ENCODE measurements around the gene PKP2.

DNA sequence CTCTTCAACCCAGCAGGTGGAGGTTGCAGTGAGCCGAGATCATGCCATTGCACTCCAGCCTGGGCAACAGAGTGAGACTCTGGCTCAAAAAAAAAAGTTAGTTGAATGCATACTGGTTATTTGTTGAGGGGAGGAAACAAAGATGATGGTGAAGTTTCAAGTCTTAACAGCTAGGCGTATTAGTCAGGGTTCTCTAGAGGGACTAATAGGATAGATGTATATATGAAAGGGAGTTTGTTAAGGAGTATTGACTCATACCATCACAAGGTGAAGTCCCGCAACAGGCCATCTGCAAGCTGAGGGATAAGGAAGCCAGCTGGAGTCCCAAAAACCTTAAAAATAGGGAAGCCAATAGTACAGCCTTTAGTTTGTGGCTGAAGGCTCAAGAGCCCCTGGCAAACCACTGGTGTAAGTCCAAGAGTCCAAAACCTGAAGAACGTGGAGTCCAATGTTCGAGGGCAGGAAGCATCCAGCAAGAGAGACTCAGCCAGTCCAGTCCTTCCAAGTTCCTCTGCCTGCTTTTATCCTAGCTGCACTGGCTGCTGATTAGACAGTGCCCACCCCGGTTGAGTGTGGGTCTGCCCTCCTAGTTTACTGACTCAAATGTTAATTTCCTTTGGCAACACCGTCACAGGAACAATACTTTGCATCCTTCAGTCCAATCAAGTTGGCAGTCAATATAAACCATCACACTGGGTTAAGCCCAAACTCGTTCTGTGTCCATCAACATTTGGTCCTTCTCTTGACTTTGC is 26.1 kb upstream of the PKP2 start:
- TF ChIP-seq, protein P1, sequence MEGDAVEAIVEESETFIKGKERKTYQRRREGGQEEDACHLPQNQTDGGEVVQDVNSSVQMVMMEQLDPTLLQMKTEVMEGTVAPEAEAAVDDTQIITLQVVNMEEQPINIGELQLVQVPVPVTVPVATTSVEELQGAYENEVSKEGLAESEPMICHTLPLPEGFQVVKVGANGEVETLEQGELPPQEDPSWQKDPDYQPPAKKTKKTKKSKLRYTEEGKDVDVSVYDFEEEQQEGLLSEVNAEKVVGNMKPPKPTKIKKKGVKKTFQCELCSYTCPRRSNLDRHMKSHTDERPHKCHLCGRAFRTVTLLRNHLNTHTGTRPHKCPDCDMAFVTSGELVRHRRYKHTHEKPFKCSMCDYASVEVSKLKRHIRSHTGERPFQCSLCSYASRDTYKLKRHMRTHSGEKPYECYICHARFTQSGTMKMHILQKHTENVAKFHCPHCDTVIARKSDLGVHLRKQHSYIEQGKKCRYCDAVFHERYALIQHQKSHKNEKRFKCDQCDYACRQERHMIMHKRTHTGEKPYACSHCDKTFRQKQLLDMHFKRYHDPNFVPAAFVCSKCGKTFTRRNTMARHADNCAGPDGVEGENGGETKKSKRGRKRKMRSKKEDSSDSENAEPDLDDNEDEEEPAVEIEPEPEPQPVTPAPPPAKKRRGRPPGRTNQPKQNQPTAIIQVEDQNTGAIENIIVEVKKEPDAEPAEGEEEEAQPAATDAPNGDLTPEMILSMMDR (conservative IDR thresholded peaks at IDR 0.05), result no peak
- TF ChIP-seq ZFX (IDR thresholded peaks at IDR 0.05), result no peak

All from C4-2B (cell line).